Glomerular visceral epithelial cell (primary cell): ENCODE data around the gene CFAP52.
"Not testable (repeated sequence)": the region's sequence is repeated elsewhere in the genome, so short reads cannot be mapped to it uniquely, and the experiment has no call there.

Experiments used
- DNase-seq: peaks from one replicate; pipeline ENCODE4 v3.0.0-alpha.2; 2016; ENCODE audit errors: extremely low spot score

CFAP52 gene

GRCh38 chr17:9576521-9577372, at the start of gene CFAP52:
Gene CFAP52, plus strand, starts transcription at chr17:9576642. Its CDS starts 54 bp downstream, at chr17:9576696.
- peak; percentile 74 for DNase-seq

- no peak for DNase-seq
These were observed 48.7 kb upstream of the CFAP52 start for GRCh38 chr17:9527788-9528187.

- peak; percentile 38 for DNase-seq
These were observed 47.3 kb upstream of the CFAP52 start for GRCh38 chr17:9529033-9529700.

- DNase-seq = no peak
These were observed 45.4 kb upstream of the CFAP52 start for GRCh38 chr17:9531034-9531433.

GRCh38 chr17:9532715-9533114, 43.7 kb upstream of the CFAP52 start:
- no peak for DNase-seq

- no peak for DNase-seq
These were observed 43.0 kb upstream of the CFAP52 start for GRCh38 chr17:9533441-9533840.

GRCh38 chr17:9536061-9536460, 40.4 kb upstream of the CFAP52 start:
- DNase-seq = no peak

- DNase-seq = no peak
These were observed 39.2 kb upstream of the CFAP52 start for GRCh38 chr17:9537177-9537776.

- DNase-seq = no peak
These were observed 37.8 kb upstream of the CFAP52 start for GRCh38 chr17:9538626-9539025.

- DNase-seq = no peak
These were observed 34.7 kb upstream of the CFAP52 start for GRCh38 chr17:9541718-9542117.

GRCh38 chr17:9544221-9544620, 32.2 kb upstream of the CFAP52 start:
- peak; percentile 37 for DNase-seq

- DNase-seq = no peak
These were observed 27.2 kb upstream of the CFAP52 start for GRCh38 chr17:9549215-9549614.

GRCh38 chr17:9553181-9553580, 23.3 kb upstream of the CFAP52 start:
- DNase-seq = no peak

GRCh38 chr17:9553596-9553995, 22.8 kb upstream of the CFAP52 start:
- DNase-seq = no peak

- DNase-seq = peak; percentile 50
These were observed 21.7 kb upstream of the CFAP52 start for GRCh38 chr17:9554715-9555114.

GRCh38 chr17:9557161-9557755, 19.2 kb upstream of the CFAP52 start:
- DNase-seq = no peak

GRCh38 chr17:9557857-9558256, 18.6 kb upstream of the CFAP52 start:
- DNase-seq = no peak

GRCh38 chr17:9564104-9564503, 12.3 kb upstream of the CFAP52 start:
- DNase-seq = no peak

- peak; percentile 4 for DNase-seq
These were observed 10.4 kb upstream of the CFAP52 start for GRCh38 chr17:9566067-9566466.

- DNase-seq = not testable (repeated sequence)
These were observed 9.7 kb upstream of the CFAP52 start for GRCh38 chr17:9566739-9567138.

- no peak for DNase-seq
These were observed 8.4 kb upstream of the CFAP52 start for GRCh38 chr17:9568004-9568403.

- no peak for DNase-seq
These were observed 7.4 kb upstream of the CFAP52 start for GRCh38 chr17:9568957-9569588.
